ENCODE measurements around the gene MAD1L1. TPM values are rescaled to one million over a fixed set of nuclear protein-coding genes. Genes with fewer than 3 reads are reported as not detected.

The MAD1L1 gene
- total and polyA plus RNA-seq, 2 of the 8 experiments (the other 6 are each of a cell fraction or from before 2014, with no cell fraction given) = 40.4 to 44.6 TPM

GRCh38 chr7:2078899-2079298 is 153.8 kb downstream of the MAD1L1 start (continued):
- no peak for TF ChIP-seq CHD7 (IDR thresholded peaks at IDR 0.05; ENCODE audit: insufficient replicate concordance, low read length)
- no peak for TF ChIP-seq HDAC2 (IDR thresholded peaks at IDR 0.05; ENCODE audit: borderline replicate concordance in 1 of 2, low read depth in 2 of 2, low read length in 2 of 2)
- no peak for TF ChIP-seq MAFK (IDR thresholded peaks at IDR 0.05; ENCODE audit: low read depth, low read length)
- TF ChIP-seq GABPA (IDR thresholded peaks at IDR 0.05; ENCODE audit: borderline replicate concordance, insufficient read depth, low read length) = no peak
- TF ChIP-seq, protein P1, sequence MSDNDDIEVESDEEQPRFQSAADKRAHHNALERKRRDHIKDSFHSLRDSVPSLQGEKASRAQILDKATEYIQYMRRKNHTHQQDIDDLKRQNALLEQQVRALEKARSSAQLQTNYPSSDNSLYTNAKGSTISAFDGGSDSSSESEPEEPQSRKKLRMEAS (IDR thresholded peaks at IDR 0.05) = no peak
- no peak for TF ChIP-seq HDAC6 (IDR thresholded peaks at IDR 0.05; ENCODE audit: low read depth, low read length)
- TF ChIP-seq SRF (IDR thresholded peaks at IDR 0.05; ENCODE audit: low read depth, low read length) = no peak
- no peak for TF ChIP-seq RNF2 (IDR thresholded peaks at IDR 0.05; ENCODE audit: borderline replicate concordance, low read depth, low read length, missing control alignments, poor library complexity, severe bottlenecking)
